Effector memory CD8-positive, alpha-beta T cell (primary cell): Measurements from ENCODE around the gene MYH8.

ENCODE experiments used
- ATAC-seq: fragments of 150-1000 bp; cut with Tn5 transposase; replicated peaks from 2 replicates; pipeline ENCODE4 v1.10.0; 2021; ENCODE audit warnings: mild to moderate bottlenecking, moderate library complexity
- DNase-seq, 3 experiments: peaks; one replicate each; pipeline ENCODE4 v3.0.0; 2021
- H3K27ac Mint-ChIP-seq, 2 donors: one replicate each; pipeline ENCODE4 v1.8.0; 2022; ENCODE audit warnings: mild to moderate bottlenecking in 2 of 2, mixed read lengths in 2 of 2, moderate library complexity in 2 of 2
- H3K27me3 Mint-ChIP-seq, 2 donors: one replicate each; pipeline ENCODE4 v1.8.0; 2022; ENCODE audit warnings: mixed read lengths in 2 of 2
- H3K36me3 Mint-ChIP-seq: one replicate; pipeline ENCODE4 v1.8.0; 2022; ENCODE audit warnings: mild to moderate bottlenecking, moderate library complexity, mixed read lengths; ENCODE audit not compliant: insufficient read depth
- H3K4me1 Mint-ChIP-seq, 2 donors: one replicate each; pipeline ENCODE4 v1.8.0; 2022; ENCODE audit warnings: low read depth in 2 of 2, mixed read lengths in 2 of 2
- H3K4me3 Mint-ChIP-seq, 2 donors: one replicate each; pipeline ENCODE4 v1.8.0; 2022; ENCODE audit warnings: mild to moderate bottlenecking in 2 of 2, mixed read lengths in 2 of 2, moderate library complexity in 2 of 2
- H3K9me3 Mint-ChIP-seq, 2 donors: one replicate each; pipeline ENCODE4 v1.8.0; 2022; ENCODE audit warnings: mixed read lengths in 2 of 2
- total RNA-seq, 9 experiments: gene quantifications; one replicate each; lab custom pipeline; 2026; lab: John Stamatoyannopoulos, UW

The MYH8 gene
- total RNA-seq: 0 reads per million in 9 experiments

- H3K4me3 Mint-ChIP-seq: no peak within 1 kb of the TSS
- H3K27me3 Mint-ChIP-seq: peaks cover 4 to 8% of the 10 kb centered on the region in 2 donors
- ATAC-seq (no peak), DNase-seq (no peak)
- no peaks in the 10 kb centered on the region for H3K36me3 Mint-ChIP-seq
- no peaks in the 10 kb centered on the region for H3K9me3 Mint-ChIP-seq
- no peak within 1 kb of the TSS for H3K27ac Mint-ChIP-seq
- H3K4me1 Mint-ChIP-seq: no peaks in the 10 kb centered on the region
Measured at GRCh38 chr17:10421900-10422542, at the start of gene MYH8. MYH8 (minus strand) TSS chr17:10421950; CDS start chr17:10420227, 1,723 bp downstream.

DNA sequence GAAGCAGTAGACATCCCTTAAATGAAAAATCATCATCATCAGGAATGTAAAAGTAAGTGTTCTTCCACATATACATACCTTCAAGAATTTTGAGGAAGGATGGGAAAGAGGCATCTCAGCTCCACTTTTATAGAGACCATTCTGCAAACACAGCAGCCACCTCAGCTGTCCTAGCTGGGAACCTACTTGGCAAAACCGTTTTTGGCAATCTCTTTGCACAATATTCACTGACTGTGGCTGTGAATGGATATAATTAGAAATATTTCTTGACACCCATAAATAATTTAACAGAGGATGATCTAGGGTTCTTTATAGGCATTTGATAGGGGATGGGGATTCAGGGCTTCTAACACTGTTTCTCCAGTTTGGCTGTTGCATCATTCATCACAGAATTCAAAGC lies 47.7 kb upstream of the MYH8 start, which contains the start of gene MYH4:
TSS of gene MYH4 (minus strand) at position 101 of the 400 bp plus-strand sequence. CDS start 2,814 bp downstream, outside the sequence.
- DNase-seq: no peak
- no peaks in the 10 kb centered on the region for H3K4me1 Mint-ChIP-seq
- H3K4me3 Mint-ChIP-seq: no peak within 1 kb of the TSS
- no peaks in the 10 kb centered on the region for H3K36me3 Mint-ChIP-seq
- H3K27ac Mint-ChIP-seq: no peak within 1 kb of the TSS
- peaks cover 3 to 14% of the 10 kb centered on the region in 2 donors for H3K27me3 Mint-ChIP-seq
- no peak for ATAC-seq
- H3K9me3 Mint-ChIP-seq: no peaks in the 10 kb centered on the region

DNA sequence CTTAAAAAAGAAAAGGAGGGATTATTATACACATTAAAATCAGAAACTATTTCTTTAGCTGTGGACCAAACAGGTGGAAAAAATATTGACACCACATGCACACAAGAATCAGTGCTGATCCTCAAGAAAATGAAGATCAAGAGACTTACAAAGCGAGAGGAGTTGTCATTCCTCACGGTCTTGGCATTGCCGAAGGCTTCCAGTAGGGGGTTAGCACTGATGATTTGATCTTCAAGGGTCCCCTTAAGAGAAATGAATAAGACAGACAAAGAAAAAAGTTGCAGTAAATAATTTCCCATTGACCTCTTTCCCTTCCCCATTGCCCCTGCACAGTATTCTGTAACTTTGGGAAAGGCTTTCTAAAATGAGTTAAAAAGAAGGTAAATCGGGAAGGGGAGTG lies 41.7 kb upstream of the MYH8 start:
- Mint-ChIP-seq H3K9me3 (no peaks in the 10 kb centered on the region), H3K27ac (no peak overlapping the region), H3K4me3 (no peak overlapping the region), H3K27me3 (peaks cover 33 to 39% of the 10 kb centered on the region in 2 donors), H3K4me1 (no peaks in the 10 kb centered on the region), H3K36me3 (no peaks in the 10 kb centered on the region)
- ATAC-seq (no peak), DNase-seq (no peak)

DNA sequence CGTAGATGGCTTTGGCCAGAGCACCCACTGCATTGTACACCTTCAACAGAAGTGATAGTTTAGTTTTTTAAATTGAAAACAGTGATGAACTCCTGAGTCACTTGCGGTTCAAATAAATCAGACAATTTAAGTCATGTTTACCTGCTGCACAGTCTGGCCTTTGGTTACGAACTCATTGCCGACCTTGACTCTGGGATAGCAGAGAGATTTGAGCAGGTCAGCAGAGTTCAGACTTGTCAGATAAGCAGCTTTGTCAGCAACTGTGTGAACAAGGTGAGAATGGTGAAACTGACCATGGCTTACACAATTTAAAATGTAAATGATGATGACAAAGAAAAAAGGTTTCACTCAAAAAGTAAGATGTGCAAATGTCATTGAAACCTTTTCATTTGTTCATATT lies 38.3 kb upstream of the MYH8 start:
- Mint-ChIP-seq H3K4me1 (no peaks in the 10 kb centered on the region), H3K27me3 (peaks cover 27 to 33% of the 10 kb centered on the region in 2 donors), H3K27ac (no peak overlapping the region), H3K4me3 (no peak overlapping the region), H3K36me3 (no peaks in the 10 kb centered on the region), H3K9me3 (no peaks in the 10 kb centered on the region)
- DNase-seq (no peak), ATAC-seq (no peak)

GRCh38 chr17:10458701-10459100 lies 37.0 kb upstream of the MYH8 start:
- Mint-ChIP-seq H3K27ac (no peak overlapping the region), H3K4me1 (no peaks in the 10 kb centered on the region), H3K27me3 (peaks cover 23 to 36% of the 10 kb centered on the region in 2 donors), H3K36me3 (no peaks in the 10 kb centered on the region), H3K9me3 (no peaks in the 10 kb centered on the region), H3K4me3 (no peak overlapping the region)
- DNase-seq: no peak
- ATAC-seq: no peak

- ATAC-seq: no peak
- Mint-ChIP-seq H3K27ac (no peak overlapping the region), H3K36me3 (no peaks in the 10 kb centered on the region), H3K27me3 (peaks cover 21 to 37% of the 10 kb centered on the region in 2 donors), H3K9me3 (no peaks in the 10 kb centered on the region), H3K4me3 (no peak overlapping the region), H3K4me1 (no peaks in the 10 kb centered on the region)
- DNase-seq: no peak
Measured at GRCh38 chr17:10457952-10458351, 36.2 kb upstream of the MYH8 start.

GRCh38 chr17:10447026-10447931 lies 25.5 kb upstream of the MYH8 start:
- Mint-ChIP-seq H3K4me1 (no peaks in the 10 kb centered on the region), H3K27ac (no peak overlapping the region), H3K36me3 (no peaks in the 10 kb centered on the region), H3K9me3 (no peaks in the 10 kb centered on the region), H3K27me3 (peaks cover 52 to 53% of the 10 kb centered on the region in 2 donors), H3K4me3 (no peak overlapping the region)
- ATAC-seq (no peak), DNase-seq (no peak)

DNA sequence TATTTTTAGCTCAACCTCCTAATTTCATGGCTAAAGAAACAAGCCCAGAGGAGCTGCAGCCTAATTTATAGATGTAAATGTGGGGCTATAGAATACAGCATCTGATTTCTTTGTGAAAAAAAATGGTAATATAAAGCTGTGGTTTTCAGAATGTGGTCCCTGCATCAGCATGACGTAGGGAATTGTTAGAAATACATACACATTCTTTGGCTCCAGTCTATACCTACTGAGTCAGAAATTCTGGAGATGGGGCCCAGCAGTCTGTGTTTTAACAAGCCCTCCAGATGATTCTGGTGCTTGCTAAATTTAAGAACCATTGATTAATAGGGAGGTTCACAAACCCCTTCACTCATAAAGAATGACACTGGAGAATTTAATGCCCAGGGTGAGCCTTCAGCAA lies 18.1 kb upstream of the MYH8 start:
- no peaks in the 10 kb centered on the region for H3K36me3 Mint-ChIP-seq
- H3K27me3 Mint-ChIP-seq: peaks cover 57 to 72% of the 10 kb centered on the region in 2 donors
- DNase-seq: no peak
- H3K4me1 Mint-ChIP-seq: no peaks in the 10 kb centered on the region
- H3K27ac Mint-ChIP-seq: no peak overlapping the region
- no peak overlapping the region for H3K4me3 Mint-ChIP-seq
- H3K9me3 Mint-ChIP-seq: no peaks in the 10 kb centered on the region
- no peak for ATAC-seq

DNA sequence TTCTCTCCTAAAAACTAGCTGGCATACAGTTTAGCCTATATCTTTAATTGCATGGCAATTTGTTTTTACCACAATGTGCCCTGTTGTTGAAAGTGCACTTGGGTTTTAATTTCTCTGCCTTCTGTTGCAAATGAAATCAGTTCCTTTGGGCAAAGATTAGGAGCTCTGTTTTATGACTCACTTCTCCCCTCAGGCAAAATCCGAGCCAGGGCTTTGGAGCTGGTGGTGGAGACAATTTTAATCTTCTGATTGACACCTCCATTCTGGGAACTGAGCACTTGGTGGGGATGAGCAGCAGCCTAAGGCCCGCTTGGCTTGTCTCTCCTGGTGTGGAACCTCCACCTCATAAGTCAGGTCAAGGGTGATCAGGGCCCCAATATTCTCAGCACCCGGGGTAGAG lies 13.3 kb upstream of the MYH8 start:
- Mint-ChIP-seq H3K9me3 (peaks cover 0 to 3% of the 10 kb centered on the region in 2 donors), H3K4me1 (no peaks in the 10 kb centered on the region), H3K27me3 (peaks cover 36 to 79% of the 10 kb centered on the region in 2 donors), H3K4me3 (no peak overlapping the region), H3K27ac (no peak overlapping the region), H3K36me3 (no peaks in the 10 kb centered on the region)
- no peak for ATAC-seq
- no peak for DNase-seq

- DNase-seq: no peak
- no peak for ATAC-seq
- Mint-ChIP-seq H3K4me3 (no peak overlapping the region), H3K27ac (no peak overlapping the region), H3K27me3 (peaks cover 19 to 42% of the 10 kb centered on the region in 2 donors), H3K36me3 (no peaks in the 10 kb centered on the region), H3K4me1 (no peaks in the 10 kb centered on the region), H3K9me3 (peaks cover 0 to 3% of the 10 kb centered on the region in 2 donors)
Measured at GRCh38 chr17:10429421-10430045, 7.8 kb upstream of the MYH8 start.

DNA sequence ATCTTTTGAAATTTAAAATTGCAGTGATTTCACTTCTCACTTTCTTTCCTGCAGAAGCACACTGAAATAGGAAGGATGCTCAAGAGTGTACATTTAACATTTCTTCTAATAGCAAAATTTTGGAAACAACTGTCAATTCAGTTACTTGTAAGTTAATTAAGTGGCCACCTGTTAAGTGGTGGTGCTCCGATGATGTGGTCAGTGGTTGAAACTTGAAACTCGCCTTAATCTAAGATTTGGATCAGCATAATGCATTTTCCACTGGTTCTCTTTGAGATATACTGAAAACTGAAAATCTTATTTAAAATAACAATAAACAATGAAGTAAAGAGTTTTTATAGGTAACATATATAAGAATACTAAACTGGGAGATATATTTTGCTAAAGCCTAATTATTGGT lies 7.0 kb upstream of the MYH8 start:
- Mint-ChIP-seq H3K4me3 (no peak overlapping the region), H3K4me1 (no peaks in the 10 kb centered on the region)

GRCh38 chr17:10421211-10421610 lies 539 bp downstream of the MYH8 start:
- ATAC-seq: no peak
- Mint-ChIP-seq H3K4me1 (no peaks in the 10 kb centered on the region), H3K27ac (no peak overlapping the region), H3K27me3 (peaks cover 0 to 5% of the 10 kb centered on the region in 2 donors), H3K4me3 (no peak overlapping the region), H3K36me3 (no peaks in the 10 kb centered on the region), H3K9me3 (no peaks in the 10 kb centered on the region)
- DNase-seq: no peak

More for the DNA sequence above, 7.0 kb upstream of the MYH8 start:
- peaks cover 19 to 41% of the 10 kb centered on the region in 2 donors for H3K27me3 Mint-ChIP-seq
- H3K27ac Mint-ChIP-seq: no peak overlapping the region
- ATAC-seq (no peak), DNase-seq (no peak)
- H3K36me3 Mint-ChIP-seq: no peaks in the 10 kb centered on the region
- H3K9me3 Mint-ChIP-seq: peaks cover 0 to 3% of the 10 kb centered on the region in 2 donors

- Mint-ChIP-seq H3K27ac (no peak overlapping the region), H3K36me3 (no peaks in the 10 kb centered on the region), H3K4me1 (peaks cover 0 to 3% of the 10 kb centered on the region in 2 donors), H3K27me3 (peaks cover 0 to 9% of the 10 kb centered on the region in 2 donors), H3K4me3 (no peak overlapping the region), H3K9me3 (no peaks in the 10 kb centered on the region)
- DNase-seq (no peak), ATAC-seq (no peak)
Measured at GRCh38 chr17:10420811-10421210, 939 bp downstream of the MYH8 start.
